Loucy (cell line): ENCODE measurements around the gene CACNA1C.

Experiments used
- EZH2phosphoT487 ChIP-seq: fragments of 200-600 bp; IDR thresholded peaks from 2 replicates; pipeline ENCODE4 v1.6.1; 2018; ENCODE audit warnings: antibody characterized with exemption, mild to moderate bottlenecking, moderate library complexity, borderline replicate concordance
- TF ChIP-seq, protein P1 (sequence below): fragments of 200-600 bp; sonication (generic); conservative IDR thresholded peaks from 2 replicates; pipeline ENCODE4 v1.5.1; 2014; ENCODE audit warnings: mild to moderate bottlenecking, antibody characterized with exemption, low read length

GRCh38 chr12:2061402-2061801 lies 8.6 kb downstream of the CACNA1C start:
- TF ChIP-seq, protein P1, sequence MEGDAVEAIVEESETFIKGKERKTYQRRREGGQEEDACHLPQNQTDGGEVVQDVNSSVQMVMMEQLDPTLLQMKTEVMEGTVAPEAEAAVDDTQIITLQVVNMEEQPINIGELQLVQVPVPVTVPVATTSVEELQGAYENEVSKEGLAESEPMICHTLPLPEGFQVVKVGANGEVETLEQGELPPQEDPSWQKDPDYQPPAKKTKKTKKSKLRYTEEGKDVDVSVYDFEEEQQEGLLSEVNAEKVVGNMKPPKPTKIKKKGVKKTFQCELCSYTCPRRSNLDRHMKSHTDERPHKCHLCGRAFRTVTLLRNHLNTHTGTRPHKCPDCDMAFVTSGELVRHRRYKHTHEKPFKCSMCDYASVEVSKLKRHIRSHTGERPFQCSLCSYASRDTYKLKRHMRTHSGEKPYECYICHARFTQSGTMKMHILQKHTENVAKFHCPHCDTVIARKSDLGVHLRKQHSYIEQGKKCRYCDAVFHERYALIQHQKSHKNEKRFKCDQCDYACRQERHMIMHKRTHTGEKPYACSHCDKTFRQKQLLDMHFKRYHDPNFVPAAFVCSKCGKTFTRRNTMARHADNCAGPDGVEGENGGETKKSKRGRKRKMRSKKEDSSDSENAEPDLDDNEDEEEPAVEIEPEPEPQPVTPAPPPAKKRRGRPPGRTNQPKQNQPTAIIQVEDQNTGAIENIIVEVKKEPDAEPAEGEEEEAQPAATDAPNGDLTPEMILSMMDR, result no peak
- no peak for TF ChIP-seq EZH2phosphoT487
